ENCODE results near the gene DOCK10.

DOCK10 gene

GRCh38 chr2:224885291-224885690 is 157.0 kb downstream of the DOCK10 start:
- DNase-seq (ENCODE audit: extremely low read depth in 1 of 2, low read depth in 1 of 2): no peak

GRCh38 chr2:224884188-224884587 is 158.1 kb downstream of the DOCK10 start:
- DNase-seq (ENCODE audit: extremely low read depth in 1 of 2, low read depth in 1 of 2): no peak

- no peak for DNase-seq (ENCODE audit: extremely low read depth in 1 of 2, low read depth in 1 of 2)
Measured at GRCh38 chr2:224883700-224884099, 158.6 kb downstream of the DOCK10 start.

DNA sequence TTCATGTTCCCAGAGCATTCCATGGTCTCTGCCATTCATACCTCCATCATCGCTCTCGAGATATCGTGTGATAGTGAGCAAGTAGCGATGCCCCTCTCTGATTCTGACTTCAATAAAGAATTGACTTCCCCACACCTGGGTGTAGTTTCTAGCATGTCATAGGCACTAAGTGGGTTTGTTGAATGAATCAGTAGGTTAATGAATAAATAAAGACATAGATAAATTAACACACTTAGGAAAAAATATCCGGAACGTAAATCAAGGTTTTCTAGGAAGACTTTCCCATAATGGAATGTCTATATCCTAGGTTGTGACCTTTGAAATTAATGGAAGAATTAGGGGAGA is 159.1 kb downstream of the DOCK10 start:
- DNase-seq (ENCODE audit: extremely low read depth in 1 of 2, low read depth in 1 of 2): no peak

DNA sequence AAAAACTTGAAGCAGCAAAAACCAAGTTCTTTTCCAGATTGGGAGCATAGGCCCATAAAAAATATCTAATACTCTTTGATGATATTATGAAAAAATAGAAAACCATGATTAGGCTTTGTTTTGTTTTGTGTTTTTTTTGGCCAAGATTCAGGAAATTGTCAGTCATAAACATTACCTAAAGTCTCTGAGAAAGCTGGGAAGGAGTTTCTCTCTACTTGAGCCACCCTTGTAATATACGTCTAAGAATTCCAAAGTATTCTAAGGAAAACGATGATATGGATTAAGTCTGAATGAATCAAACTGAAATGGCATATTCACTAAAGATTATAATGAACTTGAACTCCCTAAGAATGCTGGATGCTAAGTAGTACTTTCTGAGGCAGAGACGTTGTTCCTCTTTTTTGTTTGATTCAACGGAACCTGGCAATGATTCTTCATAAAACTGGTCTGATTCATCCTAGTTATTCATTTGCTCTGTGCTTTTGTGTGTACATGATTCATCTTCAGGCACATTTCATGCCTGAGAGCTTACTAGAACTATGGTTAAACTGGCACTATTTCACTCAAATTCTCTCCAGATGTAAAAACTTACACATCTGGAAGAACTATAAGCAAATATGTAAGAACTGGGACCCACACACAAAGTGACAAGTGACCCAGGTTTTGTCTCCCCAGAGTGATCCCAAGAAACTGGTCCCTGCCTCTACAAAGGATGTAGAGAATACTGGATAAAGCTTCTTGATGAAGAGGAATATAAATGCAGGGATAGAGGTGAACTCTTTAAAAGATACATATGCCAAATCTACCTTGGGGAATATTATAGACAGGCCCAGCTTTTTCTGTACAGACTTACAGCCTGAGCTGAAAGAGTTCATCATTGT is 159.7 kb downstream of the DOCK10 start:
- DNase-seq (ENCODE audit: extremely low read depth in 1 of 2, low read depth in 1 of 2): no peak

DNA sequence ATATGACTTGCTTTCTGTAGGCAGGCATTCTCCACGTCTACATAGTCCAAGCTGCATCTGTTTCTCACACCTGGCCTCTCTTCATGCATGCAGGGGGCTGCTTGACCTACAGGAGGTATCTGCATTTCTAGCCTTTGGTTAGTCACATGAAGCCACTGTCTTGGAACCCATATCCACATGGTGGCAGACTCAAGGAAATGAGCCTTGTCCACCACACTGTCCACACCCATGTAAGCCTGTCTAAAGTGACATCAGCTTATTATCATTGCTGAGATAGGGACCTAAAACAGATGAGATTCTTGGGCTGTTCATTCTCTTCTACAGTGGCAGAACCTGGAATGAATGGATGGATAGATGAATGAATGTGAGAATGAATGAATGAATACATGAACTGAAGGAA is 160.4 kb downstream of the DOCK10 start:
- no peak for DNase-seq (ENCODE audit: extremely low read depth in 1 of 2, low read depth in 1 of 2)

DNA sequence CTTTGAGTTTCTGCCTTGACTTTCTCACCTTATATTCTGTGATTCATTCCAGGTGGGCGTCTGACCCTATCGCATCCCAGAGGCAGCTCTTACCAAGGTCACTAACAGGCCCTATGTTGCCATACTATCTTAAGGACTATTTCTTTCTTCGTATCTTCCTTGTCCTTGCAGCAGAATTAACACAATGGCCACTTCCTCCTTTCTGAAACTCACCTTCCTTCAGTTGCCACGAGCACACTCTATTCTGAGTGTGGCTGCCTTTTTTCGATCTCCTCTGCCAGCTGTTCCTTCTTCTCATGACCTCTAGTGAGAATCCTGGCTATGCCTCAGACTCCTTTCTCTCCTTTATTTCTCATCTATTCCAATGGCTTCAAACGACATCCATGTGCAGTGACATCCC is 165.7 kb downstream of the DOCK10 start:
- no peak for DNase-seq (ENCODE audit: extremely low read depth in 1 of 2, low read depth in 1 of 2)

GRCh38 chr2:224875841-224876240 is 166.4 kb downstream of the DOCK10 start:
- DNase-seq (ENCODE audit: extremely low read depth in 1 of 2, low read depth in 1 of 2): no peak

- no peak for DNase-seq (ENCODE audit: extremely low read depth in 1 of 2, low read depth in 1 of 2)
Measured at GRCh38 chr2:224875153-224875552, 167.1 kb downstream of the DOCK10 start.

DNA sequence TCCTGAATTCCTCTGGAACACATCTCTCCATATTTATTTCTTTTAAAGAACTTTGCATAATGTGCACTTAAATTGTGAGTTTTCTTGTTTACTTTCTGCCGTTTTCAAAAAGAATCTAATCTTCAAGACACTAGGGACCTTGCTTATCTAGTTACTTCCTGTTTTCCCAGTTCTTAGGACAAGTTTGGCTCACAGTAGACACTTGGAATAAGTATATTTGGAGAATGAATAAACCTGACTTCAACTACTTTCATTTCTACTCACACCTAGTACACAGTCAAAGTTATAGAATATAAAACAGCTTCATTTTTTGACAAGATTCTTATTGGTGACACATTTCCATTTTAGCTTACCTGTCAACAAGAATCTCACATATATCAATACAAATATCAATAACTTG is 170.5 kb downstream of the DOCK10 start:
- no peak for DNase-seq (ENCODE audit: extremely low read depth in 1 of 2, low read depth in 1 of 2)

- DNase-seq (ENCODE audit: extremely low read depth in 1 of 2, low read depth in 1 of 2): no peak
Measured at GRCh38 chr2:224870341-224870740, 171.9 kb downstream of the DOCK10 start.

DNA sequence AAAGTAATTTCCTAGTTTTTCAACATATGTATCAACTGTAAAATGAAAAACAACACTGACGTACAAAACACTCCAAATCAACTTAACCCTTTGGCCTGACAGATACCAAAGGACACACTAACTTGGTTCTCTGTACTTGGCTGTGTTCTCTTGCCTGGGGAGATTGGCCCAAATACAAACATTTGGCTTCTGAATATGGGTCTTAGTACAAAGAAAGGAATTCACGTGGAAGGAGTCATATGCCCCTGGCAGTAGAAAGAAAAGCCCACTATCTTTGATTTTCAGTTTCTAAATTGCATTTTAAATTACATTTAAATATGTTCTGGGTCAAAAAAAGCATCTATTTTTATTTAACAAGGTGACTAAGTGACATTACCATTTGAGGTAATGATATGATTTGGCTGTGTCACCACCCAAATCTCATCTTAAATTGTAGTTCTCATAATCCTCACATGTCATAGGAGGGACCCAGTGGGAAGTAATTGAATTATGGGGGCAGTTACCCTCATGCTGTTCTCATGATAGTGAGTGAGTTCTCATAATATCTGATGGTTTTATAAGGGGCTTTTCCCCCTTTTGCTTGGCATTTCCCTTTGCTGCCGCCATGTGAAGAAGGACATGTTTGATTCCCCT is 172.6 kb downstream of the DOCK10 start:
- no peak for DNase-seq (ENCODE audit: extremely low read depth in 1 of 2, low read depth in 1 of 2)

GRCh38 chr2:224865016-224865415 is 177.3 kb downstream of the DOCK10 start:
- DNase-seq (ENCODE audit: extremely low read depth in 1 of 2, low read depth in 1 of 2): no peak

GRCh38 chr2:224861266-224861665 is 181.0 kb downstream of the DOCK10 start:
- DNase-seq (ENCODE audit: extremely low read depth in 1 of 2, low read depth in 1 of 2): no peak

GRCh38 chr2:224860786-224861185 is 181.5 kb downstream of the DOCK10 start:
- no peak for DNase-seq (ENCODE audit: extremely low read depth in 1 of 2, low read depth in 1 of 2)

- DNase-seq (ENCODE audit: extremely low read depth in 1 of 2, low read depth in 1 of 2): no peak
Measured at GRCh38 chr2:224851811-224852210, 190.5 kb downstream of the DOCK10 start.

DNA sequence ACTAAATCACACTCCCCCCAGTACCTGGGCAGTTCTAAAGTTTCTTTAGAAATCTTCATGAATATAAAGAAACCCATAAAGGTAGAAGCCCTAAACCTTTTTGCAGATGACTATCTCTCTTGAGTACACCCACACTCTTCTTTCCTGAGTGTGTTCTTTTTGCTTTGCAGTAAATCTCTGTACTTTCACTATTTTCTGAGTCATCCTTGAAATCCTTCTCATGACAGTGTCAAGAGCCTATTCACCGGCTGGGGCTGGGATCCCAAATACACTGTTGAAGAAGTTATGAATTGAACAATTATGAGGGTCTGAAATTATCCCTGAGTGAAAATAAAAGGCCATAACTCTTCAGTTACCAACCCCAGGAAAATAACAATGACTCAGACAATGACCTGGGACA is 192.2 kb downstream of the DOCK10 start:
- DNase-seq (ENCODE audit: extremely low read depth in 1 of 2, low read depth in 1 of 2): no peak

DNA sequence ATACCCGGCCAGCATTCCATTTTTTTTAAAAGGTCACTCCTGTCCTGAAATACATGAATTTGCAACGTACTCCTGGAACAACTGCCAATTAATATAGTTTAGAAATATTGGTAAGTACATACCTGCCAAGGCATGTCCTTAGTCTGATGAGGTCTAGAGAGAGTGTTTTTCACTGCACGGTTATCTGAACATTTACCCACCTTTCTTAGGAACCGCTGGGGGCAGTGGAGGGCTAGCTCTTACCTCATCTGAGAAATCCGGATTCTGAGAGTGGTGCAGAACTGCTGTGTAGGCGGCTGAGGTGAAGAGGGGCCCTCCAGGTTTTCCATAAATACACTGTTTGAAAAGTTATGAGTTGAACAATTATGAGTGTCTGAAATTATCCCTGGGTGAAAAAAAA is 193.0 kb downstream of the DOCK10 start:
- no peak for DNase-seq (ENCODE audit: extremely low read depth in 1 of 2, low read depth in 1 of 2)

GRCh38 chr2:224847961-224848850 is 194.1 kb downstream of the DOCK10 start:
- DNase-seq (ENCODE audit: extremely low read depth in 1 of 2, low read depth in 1 of 2): no peak

GRCh38 chr2:224847381-224847780 is 194.9 kb downstream of the DOCK10 start:
- no peak for DNase-seq (ENCODE audit: extremely low read depth in 1 of 2, low read depth in 1 of 2)

- DNase-seq (ENCODE audit: extremely low read depth in 1 of 2, low read depth in 1 of 2): no peak
Measured at GRCh38 chr2:224846686-224847085, 195.6 kb downstream of the DOCK10 start.

GRCh38 chr2:224846161-224846560 is 196.1 kb downstream of the DOCK10 start:
- DNase-seq (ENCODE audit: extremely low read depth in 1 of 2, low read depth in 1 of 2): no peak
